Mesodermal cell (in vitro differentiated cells): ENCODE results near the gene FAHD1. TPM values are rescaled to one million over a fixed set of nuclear protein-coding genes. Genes with fewer than 3 reads are reported as not detected.
A peak's percentile ranks its signal among the peaks of the same experiment; 100 is the strongest.

Experiments
- H3K27ac ChIP-seq: 2 replicates; pipeline ENCODE4 v1.7.0; 2013; ENCODE audit warnings: mild to moderate bottlenecking, low read depth, low read length, moderate library complexity; ENCODE audit not compliant: severe bottlenecking
- H3K36me3 ChIP-seq: 2 replicates; pipeline ENCODE4 v1.7.1; 2013; ENCODE audit warnings: mild to moderate bottlenecking, low read length, moderate library complexity; ENCODE audit not compliant: control insufficient read depth, insufficient read depth
- H3K4me1 ChIP-seq: one replicate; pipeline ENCODE4 v1.7.1; 2013; ENCODE audit warnings: mild to moderate bottlenecking, low read length; ENCODE audit not compliant: insufficient read depth, control insufficient read depth, poor library complexity, severe bottlenecking
- H3K4me3 ChIP-seq: 2 replicates; pipeline ENCODE4 v1.7.0; 2013; ENCODE audit warnings: low read length, control low read depth, mild to moderate bottlenecking; ENCODE audit not compliant: insufficient read depth, poor library complexity, severe bottlenecking; ENCODE audit errors: extremely low read depth
- H3K9me3 ChIP-seq: 2 replicates; pipeline ENCODE4 v1.7.1; 2013; ENCODE audit warnings: mild to moderate bottlenecking, low read length, moderate library complexity; ENCODE audit not compliant: control insufficient read depth
- WGBS, 2 experiments: methylation state at CpG; one replicate each; pipeline ENCODE4 v1.1.5; 2013; ENCODE audit warnings: missing lambda C conversion rate in 2 of 2; ENCODE audit not compliant: insufficient coverage in 2 of 2; 5-methylcytosine and 5-hydroxymethylcytosine counted together
- polyA plus RNA-seq, 2 experiments: library from polyadenylated mRNA; stranded (reverse); fragments of 50-300 nt; gene quantifications; one replicate each; pipeline ENCODE4 v1.2.3, GENCODE V29; 2013

FAHD1 gene
- 19.3 TPM for polyA plus RNA-seq (2013, experiment 1 of 2)
- polyA plus RNA-seq (2013, experiment 2 of 2) = 18.0 TPM

GRCh38 chr16:1826691-1827573 is at the start of gene FAHD1, which contains the start of gene HAGH:
TSS of gene FAHD1 (plus strand) at chr16:1827206. CDS start at chr16:1827239, 33 bp downstream.
TSS of gene HAGH (minus strand) at chr16:1826825. CDS start at chr16:1826787, 38 bp downstream.
- H3K4me3 ChIP-seq = peak within 1 kb of the TSS; percentile 94
- H3K4me1 ChIP-seq = peaks cover 4% of the 10 kb centered on the region
- H3K36me3 ChIP-seq = peaks cover 37% of the 10 kb centered on the region
- H3K27ac ChIP-seq = peak within 1 kb of the TSS; percentile 66
- H3K9me3 ChIP-seq = no peaks in the 10 kb centered on the region
- WGBS, 2 experiments = 0% methylated on average over 95 to 101 of the region's 104 CpGs

GRCh38 chr16:1777375-1778199 is 49.4 kb upstream of the FAHD1 start:
- H3K4me1 ChIP-seq = peaks cover 14% of the 10 kb centered on the region
- WGBS, 2 experiments = 94 to 97% methylated on average over 33 to 35 of the region's 36 CpGs
- no peaks in the 10 kb centered on the region for H3K9me3 ChIP-seq
- no peak overlapping the region for H3K4me3 ChIP-seq
- no peak overlapping the region for H3K27ac ChIP-seq
- peaks cover 57% of the 10 kb centered on the region for H3K36me3 ChIP-seq

DNA sequence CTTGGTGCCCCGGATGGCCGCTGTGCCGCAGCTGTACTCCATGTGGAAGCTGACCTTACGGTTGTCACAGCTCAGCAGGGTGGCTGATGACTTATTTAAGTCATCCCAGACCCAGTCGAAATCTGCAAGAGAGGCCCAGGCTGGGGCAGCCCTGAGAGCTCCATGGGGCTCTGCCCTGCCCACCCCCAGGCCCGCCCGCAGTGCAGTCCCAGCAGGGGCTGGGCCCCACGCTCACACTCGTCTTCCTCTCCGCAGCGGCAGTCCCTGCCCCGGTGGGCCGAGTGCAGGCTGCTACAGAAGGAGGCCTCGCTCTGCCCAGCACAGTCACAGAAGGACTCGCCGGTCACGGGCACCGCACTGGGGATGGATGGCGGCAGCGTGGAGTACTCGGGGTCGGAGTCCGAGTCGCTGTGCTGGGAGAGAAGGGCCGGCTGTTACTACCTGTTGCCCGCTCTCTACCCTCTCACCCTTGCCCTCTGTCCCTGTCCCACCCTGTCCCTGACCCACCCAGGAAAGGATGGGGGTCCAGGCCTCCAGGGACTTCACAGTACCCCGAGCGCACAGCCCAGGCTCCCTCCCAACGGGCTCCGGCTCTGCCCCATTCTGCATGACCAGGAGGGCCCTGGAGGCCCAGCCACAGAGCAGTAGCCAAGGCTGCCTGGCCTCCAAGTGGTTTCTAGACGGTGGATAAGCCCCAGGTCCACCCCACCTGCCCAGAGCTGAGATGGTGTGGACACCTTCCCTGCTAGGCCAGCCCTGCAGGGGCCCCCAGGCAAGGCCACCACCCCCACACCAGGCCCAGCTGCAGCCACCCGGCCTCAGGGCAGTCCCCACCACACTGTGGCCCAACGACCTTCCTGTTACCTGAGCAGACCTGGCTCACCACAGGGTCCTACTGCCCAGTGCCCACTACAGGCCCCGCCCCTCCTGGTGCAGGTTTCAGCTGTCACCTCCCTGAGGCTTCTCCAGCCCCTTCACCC is 48.5 kb upstream of the FAHD1 start:
- Histone ChIP-seq H3K36me3 (peaks cover 57% of the 10 kb centered on the region), H3K4me1 (peaks cover 14% of the 10 kb centered on the region), H3K4me3 (no peak overlapping the region), H3K27ac (no peak overlapping the region), H3K9me3 (no peaks in the 10 kb centered on the region)
- 91 to 93% methylated on average over 30 to 32 of the region's 34 CpGs for WGBS, 2 experiments

DNA sequence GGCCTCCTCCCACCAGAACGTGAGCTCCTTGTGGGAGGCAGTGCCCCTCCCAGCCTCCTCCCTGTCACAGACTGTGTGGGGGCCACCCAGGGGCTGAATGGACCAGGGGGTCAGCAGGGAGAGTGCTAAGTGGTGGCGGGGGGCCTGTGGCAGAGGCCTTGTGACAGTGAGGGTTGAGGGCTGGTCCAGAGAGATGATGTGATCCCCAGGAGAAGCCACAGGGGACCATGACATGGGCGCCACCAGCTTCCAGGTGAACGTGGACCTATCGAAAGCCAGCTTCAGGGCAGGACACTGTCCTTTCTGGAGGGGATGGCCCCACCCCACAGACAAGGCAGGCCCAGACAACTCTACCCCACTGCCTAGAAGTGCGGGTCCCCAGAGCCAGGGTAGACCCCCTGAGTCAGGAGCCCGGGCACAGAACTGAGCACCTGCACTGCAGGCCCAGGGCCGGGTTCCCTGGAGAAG is 47.7 kb upstream of the FAHD1 start:
- H3K27ac ChIP-seq = no peak overlapping the region
- H3K4me3 ChIP-seq = no peak overlapping the region
- no peaks in the 10 kb centered on the region for H3K9me3 ChIP-seq
- peaks cover 11% of the 10 kb centered on the region for H3K4me1 ChIP-seq
- H3K36me3 ChIP-seq = peaks cover 57% of the 10 kb centered on the region
- 88 to 100% methylated on average over 7 to 8 of the region's 8 CpGs for WGBS, 2 experiments

- H3K9me3 ChIP-seq = no peaks in the 10 kb centered on the region
- peaks cover 53% of the 10 kb centered on the region for H3K36me3 ChIP-seq
- peaks cover 6% of the 10 kb centered on the region for H3K4me1 ChIP-seq
- 93 to 97% methylated on average over 20 to 21 of the region's 27 CpGs for WGBS, 2 experiments
- no peak overlapping the region for H3K4me3 ChIP-seq
- H3K27ac ChIP-seq = no peak overlapping the region
Observed at GRCh38 chr16:1779741-1780676, 47.0 kb upstream of the FAHD1 start.

- Histone ChIP-seq H3K4me3 (no peak overlapping the region), H3K9me3 (no peaks in the 10 kb centered on the region)
- WGBS, 2 experiments = 90% methylated on average over 4 to 6 of the region's 6 CpGs
Observed at GRCh38 chr16:1780677-1781072, 46.3 kb upstream of the FAHD1 start.

DNA sequence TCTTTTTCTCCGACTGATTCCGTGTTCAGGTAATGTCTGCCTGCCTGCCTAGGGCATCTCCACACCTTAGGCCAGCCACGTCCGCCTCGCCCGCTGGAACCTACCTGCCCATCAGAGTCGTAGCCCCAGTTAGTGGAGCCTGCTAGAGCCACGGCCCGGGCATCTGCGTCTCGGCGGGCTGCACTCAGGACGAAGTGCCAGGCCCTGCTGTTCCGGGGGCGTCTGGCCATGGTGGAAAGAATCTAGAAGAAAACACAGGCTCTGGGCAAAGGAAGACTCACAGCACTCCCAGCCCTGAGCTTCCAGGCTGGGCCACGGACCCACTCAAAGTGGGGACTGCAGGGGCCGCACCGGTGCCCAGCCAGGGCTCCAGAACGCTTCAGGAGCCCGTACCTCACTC is 45.8 kb upstream of the FAHD1 start:
- H3K9me3 ChIP-seq = no peaks in the 10 kb centered on the region
- H3K4me1 ChIP-seq = peaks cover 6% of the 10 kb centered on the region
- WGBS, 2 experiments = 86% methylated on average over 19 to 20 of the region's 20 CpGs
- H3K27ac ChIP-seq = no peak overlapping the region
- H3K36me3 ChIP-seq = peaks cover 55% of the 10 kb centered on the region
- peak overlapping the region; percentile 93 for H3K4me3 ChIP-seq

More at GRCh38 chr16:1780677-1781072, 46.3 kb upstream of the FAHD1 start:
- Histone ChIP-seq H3K36me3 (peaks cover 55% of the 10 kb centered on the region), H3K4me1 (peaks cover 6% of the 10 kb centered on the region), H3K27ac (no peak overlapping the region)

DNA sequence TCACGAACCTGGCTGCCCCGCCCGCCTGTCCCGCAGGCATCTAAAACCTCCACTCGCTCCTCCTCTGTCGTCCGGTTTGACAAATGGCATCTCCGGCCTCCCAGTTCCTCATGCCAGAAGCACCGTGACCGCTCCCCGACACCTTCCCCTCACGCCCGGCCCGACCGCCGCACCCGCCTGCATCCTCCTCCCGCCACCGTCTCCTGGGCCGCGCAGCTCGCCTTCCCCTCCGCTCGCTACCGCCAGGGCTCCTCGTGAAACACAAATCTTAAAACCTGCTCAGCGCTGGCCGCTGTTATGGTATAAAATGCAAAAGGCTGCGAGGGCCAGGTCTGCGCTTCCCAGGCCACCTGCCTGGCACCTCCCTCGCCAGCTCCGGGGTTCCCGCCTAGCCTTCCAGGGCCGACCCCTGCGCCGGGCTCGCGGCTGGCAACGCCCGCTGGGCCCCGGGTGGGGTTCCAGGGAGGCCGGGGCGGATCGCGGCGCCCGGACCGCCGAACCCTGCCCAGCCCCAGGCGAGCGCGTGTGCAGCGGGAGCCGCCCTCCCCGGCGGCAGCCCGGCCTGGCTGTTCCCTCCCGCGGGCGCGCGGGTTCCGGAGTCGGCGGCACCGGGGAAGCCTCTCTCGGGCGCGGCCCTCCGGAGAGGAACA is 45.1 kb upstream of the FAHD1 start:
- Histone ChIP-seq H3K9me3 (no peaks in the 10 kb centered on the region), H3K27ac (peak overlapping the region; percentile 36), H3K4me3 (peak overlapping the region; percentile 93), H3K36me3 (peaks cover 55% of the 10 kb centered on the region), H3K4me1 (peaks cover 6% of the 10 kb centered on the region)
- WGBS, 2 experiments = 1% methylated on average over 45 to 53 of the region's 70 CpGs
